SIG-M5 (cell line): Measurements from ENCODE around the gene FN1.
A peak's percentile ranks its signal among the peaks of the same experiment; 100 is the strongest.

Source experiments
- DNase-seq: peaks from one replicate; lab custom pipeline; 2025; lab: John Stamatoyannopoulos, UW

FN1 gene

GRCh38 chr2:215407061-215407460 is 28.8 kb downstream of the FN1 start:
- no peak for DNase-seq

GRCh38 chr2:215405722-215406581 is 29.9 kb downstream of the FN1 start:
- no peak for DNase-seq

GRCh38 chr2:215404348-215405012 is 31.4 kb downstream of the FN1 start:
- DNase-seq, result no peak

- DNase-seq, result no peak
These were observed 32.2 kb downstream of the FN1 start for GRCh38 chr2:215403441-215404347.

GRCh38 chr2:215401896-215402379 is 33.9 kb downstream of the FN1 start:
- DNase-seq, result no peak

GRCh38 chr2:215399067-215399716 is 36.7 kb downstream of the FN1 start:
- no peak for DNase-seq

GRCh38 chr2:215397632-215398341 is 38.1 kb downstream of the FN1 start:
- DNase-seq, result no peak

GRCh38 chr2:215396595-215397313 is 39.1 kb downstream of the FN1 start:
- peak; percentile 65 for DNase-seq

GRCh38 chr2:215395687-215396460 is 40.0 kb downstream of the FN1 start:
- DNase-seq, result no peak

- no peak for DNase-seq
These were observed 41.6 kb downstream of the FN1 start for GRCh38 chr2:215394102-215394805.

GRCh38 chr2:215392687-215393270 is 43.1 kb downstream of the FN1 start:
- DNase-seq, result no peak

GRCh38 chr2:215392164-215392563 is 43.7 kb downstream of the FN1 start:
- no peak for DNase-seq

- no peak for DNase-seq
These were observed 44.3 kb downstream of the FN1 start for GRCh38 chr2:215391531-215391930.

GRCh38 chr2:215390550-215390913 is 45.3 kb downstream of the FN1 start:
- no peak for DNase-seq

- DNase-seq, result no peak
These were observed 47.7 kb downstream of the FN1 start for GRCh38 chr2:215388002-215388728.

GRCh38 chr2:215386566-215386965 is 49.3 kb downstream of the FN1 start:
- DNase-seq, result no peak

- no peak for DNase-seq
These were observed 51.2 kb downstream of the FN1 start for GRCh38 chr2:215384710-215385109.
